H1 (cell line): ENCODE measurements around the gene PREX1. TPM values are rescaled to one million over a fixed set of nuclear protein-coding genes. Genes with fewer than 3 reads are reported as not detected.

Experiments
- CHD2 ChIP-seq: IDR thresholded peaks from 2 replicates; pipeline ENCODE4 v1.6.1; 2012; ENCODE audit warnings: low read length, improper control_type of control experiment
- GTF2F1 ChIP-seq: IDR thresholded peaks from 2 replicates; pipeline ENCODE4 v1.6.1; 2012; ENCODE audit warnings: low read depth, low read length, improper control_type of control experiment, borderline replicate concordance
- JUND ChIP-seq: IDR thresholded peaks from 2 replicates; pipeline ENCODE4 v1.6.1; 2011; ENCODE audit warnings: mild to moderate bottlenecking, improper control_type of control experiment, low read length
- polyA plus RNA-seq, 7 experiments: library from polyadenylated mRNA; depleted of rRNA in 3 of 7; stranded (reverse) in 5 of 7; unstranded in 2 of 7; fragments of >200 nt in 5 of 7; fragments of 200-250 nt in 2 of 7; gene quantifications; 1 replicate in 5 of 7; 2 replicates in 1 of 7; 4 replicates in 1 of 7; pipeline versions ENCODE4 v1.2.1 to v1.2.3, GENCODE V29; 2011 to 2013; ENCODE audit warnings: missing spikeins in 2 of 7, mixed read lengths in 2 of 7
- total RNA-seq: library from RNA; stranded (reverse); fragmentation: NEBNext Ultra II Directional; extraction: Animal tissue kit (Norgen Biotek cat#: 25700); gene quantifications from 2 replicates; pipeline ENCODE4 v1.2.1, GENCODE V29; 2021

Gene PREX1
- total and polyA plus RNA-seq, 2 of the 8 experiments (the other 6 are each of a cell fraction or from before 2014, with no cell fraction given) = 10.7 to 12.8 TPM

DNA sequence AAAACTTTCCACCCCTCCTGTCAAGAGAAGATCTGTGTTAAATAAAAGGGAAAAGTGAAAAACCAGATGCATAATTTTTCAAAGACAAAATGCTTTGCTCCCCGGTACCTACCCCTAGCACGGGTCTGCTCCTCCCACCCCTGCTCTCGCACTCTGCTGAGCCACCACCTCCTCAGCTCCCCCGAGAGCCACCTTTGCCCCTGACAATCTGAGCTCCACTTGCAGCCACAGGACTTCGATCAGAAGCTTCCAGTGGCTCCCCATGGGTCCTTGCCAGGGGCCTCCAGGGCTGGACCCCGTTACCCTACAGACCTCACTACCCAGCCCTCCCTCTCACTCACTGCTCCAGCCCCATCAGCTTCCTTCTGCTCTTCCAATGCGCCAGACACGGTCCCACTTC lies 171.7 kb downstream of the PREX1 start (continued):
- no peak for TF ChIP-seq CHD2
- TF ChIP-seq JUND = no peak
- no peak for TF ChIP-seq GTF2F1
